ENCODE data around the gene DPP6.

The DPP6 gene

GRCh38 chr7:154566877-154567276, 514.7 kb downstream of the DPP6 start:
- DNase-seq: no peak

GRCh38 chr7:154568346-154568745, 516.1 kb downstream of the DPP6 start:
- no peak for DNase-seq

GRCh38 chr7:154569916-154570315, 517.7 kb downstream of the DPP6 start:
- no peak for DNase-seq

GRCh38 chr7:154571772-154572171, 519.6 kb downstream of the DPP6 start:
- no peak for DNase-seq

GRCh38 chr7:154574235-154574634, 522.0 kb downstream of the DPP6 start:
- no peak for DNase-seq

GRCh38 chr7:154575497-154575896, 523.3 kb downstream of the DPP6 start:
- DNase-seq: no peak

GRCh38 chr7:154576604-154577003, 524.4 kb downstream of the DPP6 start:
- no peak for DNase-seq

GRCh38 chr7:154577141-154577873, 525.1 kb downstream of the DPP6 start:
- DNase-seq: no peak

- no peak for DNase-seq
These were observed 526.1 kb downstream of the DPP6 start for GRCh38 chr7:154578336-154578735.

GRCh38 chr7:154579711-154580110, 527.5 kb downstream of the DPP6 start:
- no peak for DNase-seq

GRCh38 chr7:154581251-154581890, 529.2 kb downstream of the DPP6 start:
- no peak for DNase-seq

- DNase-seq: no peak
These were observed 531.3 kb downstream of the DPP6 start for GRCh38 chr7:154583454-154583853.

- DNase-seq: no peak
These were observed 532.4 kb downstream of the DPP6 start for GRCh38 chr7:154584352-154585252.

- DNase-seq: peak; percentile 47
These were observed 535.6 kb downstream of the DPP6 start for GRCh38 chr7:154587792-154588191.

- peak; percentile 51 for DNase-seq
These were observed 539.3 kb downstream of the DPP6 start for GRCh38 chr7:154591544-154591943.

GRCh38 chr7:154592388-154592787, 540.2 kb downstream of the DPP6 start:
- no peak for DNase-seq

- DNase-seq: no peak
These were observed 546.2 kb downstream of the DPP6 start for GRCh38 chr7:154598396-154598795.

- no peak for DNase-seq
These were observed 546.7 kb downstream of the DPP6 start for GRCh38 chr7:154598864-154599263.

- DNase-seq: no peak
These were observed 558.7 kb downstream of the DPP6 start for GRCh38 chr7:154610903-154611302.

GRCh38 chr7:154613811-154614210, 561.6 kb downstream of the DPP6 start:
- DNase-seq: no peak

- DNase-seq: no peak
These were observed 568.0 kb downstream of the DPP6 start for GRCh38 chr7:154620141-154620755.

GRCh38 chr7:154623399-154623798, 571.2 kb downstream of the DPP6 start:
- no peak for DNase-seq

GRCh38 chr7:154627646-154628290, 575.6 kb downstream of the DPP6 start:
- no peak for DNase-seq
